HepG2 (cell line): ENCODE measurements around the gene GALP. TPM values are rescaled to one million over a fixed set of nuclear protein-coding genes. Genes with fewer than 3 reads are reported as not detected.

ENCODE experiments used
- GTF3A ChIP-seq: sonication (generic); formaldehyde crosslinking; conservative IDR thresholded peaks from 2 replicates; pipeline ENCODE4 v1.4.0; 2020; ENCODE audit warnings: mild to moderate bottlenecking, missing genetic modification reagents
- KDM6A ChIP-seq: IDR thresholded peaks from 2 replicates; pipeline ENCODE4 v1.6.1; 2016; ENCODE audit warnings: low read depth
- POLR2AphosphoS5 ChIP-seq: IDR thresholded peaks from 2 replicates; pipeline ENCODE4 v1.6.1; 2012; ENCODE audit warnings: low read depth, low read length
- REPIN1 ChIP-seq: sonication (generic); formaldehyde crosslinking; IDR thresholded peaks from 2 replicates; pipeline ENCODE4 v1.8.0; 2022; ENCODE audit warnings: missing genetic modification reagents, low read depth, mild to moderate bottlenecking, borderline replicate concordance
- THYN1 ChIP-seq: sonication (generic); formaldehyde crosslinking; IDR thresholded peaks from 2 replicates; pipeline ENCODE4 v1.8.1; 2023; ENCODE audit warnings: low read depth, mild to moderate bottlenecking, moderate library complexity, missing genetic modification reagents, borderline replicate concordance
- ZNF230 ChIP-seq: sonication (generic); formaldehyde crosslinking; IDR thresholded peaks from 2 replicates; pipeline ENCODE4 v1.4.0; 2020; ENCODE audit warnings: mild to moderate bottlenecking, missing genetic modification reagents
- ZNF251 ChIP-seq: sonication (generic); formaldehyde crosslinking; IDR thresholded peaks from 2 replicates; pipeline ENCODE4 v1.9.0; 2021; ENCODE audit warnings: mild to moderate bottlenecking, missing genetic modification reagents
- ZNF343 ChIP-seq: sonication (generic); formaldehyde crosslinking; IDR thresholded peaks from 2 replicates; pipeline ENCODE4 v1.4.0; 2020; ENCODE audit warnings: mild to moderate bottlenecking, missing genetic modification reagents
- ZNF350 ChIP-seq: sonication (generic); formaldehyde crosslinking; IDR thresholded peaks from 2 replicates; pipeline ENCODE4 v1.4.0; 2020; ENCODE audit warnings: mild to moderate bottlenecking, low read depth, missing genetic modification reagents, borderline replicate concordance
- ZNF383 ChIP-seq: sonication (generic); formaldehyde crosslinking; IDR thresholded peaks from 2 replicates; pipeline ENCODE4 v1.4.0; 2020; ENCODE audit warnings: missing genetic modification reagents, mild to moderate bottlenecking, borderline replicate concordance
- ZNF430 ChIP-seq: sonication (generic); formaldehyde crosslinking; IDR thresholded peaks from 2 replicates; pipeline ENCODE4 v1.9.0; 2021; ENCODE audit warnings: mild to moderate bottlenecking, missing genetic modification reagents
- ZNF546 ChIP-seq: sonication (generic); formaldehyde crosslinking; conservative IDR thresholded peaks from 2 replicates; pipeline ENCODE4 v1.8.1; 2023; ENCODE audit warnings: mild to moderate bottlenecking, missing genetic modification reagents
- ZNF547 ChIP-seq: sonication (generic); formaldehyde crosslinking; IDR thresholded peaks from 2 replicates; pipeline ENCODE4 v1.5.1; 2020; ENCODE audit warnings: mild to moderate bottlenecking, missing genetic modification reagents
- ZNF564 ChIP-seq: sonication (generic); formaldehyde crosslinking; IDR thresholded peaks from 2 replicates; pipeline ENCODE4 v1.8.1; 2023; ENCODE audit warnings: mild to moderate bottlenecking, missing genetic modification reagents
- ZNF616 ChIP-seq: sonication (generic); formaldehyde crosslinking; IDR thresholded peaks from 2 replicates; pipeline ENCODE4 v1.5.0; 2020; ENCODE audit warnings: low read depth, mild to moderate bottlenecking, missing genetic modification reagents
- ZNF747 ChIP-seq: sonication (generic); formaldehyde crosslinking; IDR thresholded peaks from 2 replicates; pipeline ENCODE4 v1.8.1; 2023; ENCODE audit warnings: missing genetic modification reagents, mild to moderate bottlenecking, borderline replicate concordance
- polyA plus RNA-seq, 8 experiments: library from polyadenylated mRNA; depleted of rRNA in 3 of 8; stranded (reverse) in 7 of 8; unstranded in 1 of 8; fragments of >200 nt; fragmentation: Illumina TruSeq in 4 of 8; extraction: Trizol in 4 of 8; gene quantifications; 2 replicates each; pipeline versions ENCODE4 v1.2.1 to v1.2.3, GENCODE V29; 2011 to 2016; ENCODE audit warnings: low read depth in 4 of 8, missing spikeins in 1 of 8, mixed read lengths in 1 of 8; ENCODE audit not compliant: insufficient read depth in 1 of 8
- total RNA-seq, 5 experiments: library from RNA; depleted of rRNA; stranded (reverse); fragments of >200 nt; fragmentation: Illumina TruSeq; extraction: Trizol; gene quantifications; 2 replicates each; pipeline ENCODE4 v1.2.3, GENCODE V29; 2016; ENCODE audit warnings: low read depth in 1 of 5
- TF ChIP-seq, protein P1 (sequence below): sonication (generic); formaldehyde crosslinking; IDR thresholded peaks from 2 replicates; pipeline ENCODE4 v1.5.1; 2020; ENCODE audit warnings: mild to moderate bottlenecking, missing genetic modification reagents, moderate library complexity
- TF ChIP-seq, protein P2 (sequence below): sonication (generic); formaldehyde crosslinking; IDR thresholded peaks from 2 replicates; pipeline ENCODE4 v1.4.0; 2020; ENCODE audit warnings: missing genetic modification reagents, borderline replicate concordance
- TF ChIP-seq, protein P3 (sequence below): sonication (generic); formaldehyde crosslinking; IDR thresholded peaks from 2 replicates; pipeline ENCODE4 v1.4.0; 2020; ENCODE audit warnings: missing genetic modification reagents
- TF ChIP-seq, protein P4 (sequence below): IDR thresholded peaks from 2 replicates; pipeline ENCODE4 v1.6.1; 2016; ENCODE audit warnings: missing genetic modification reagents, missing compliant biosample characterization
- TF ChIP-seq, protein P5 (sequence below): sonication (generic); formaldehyde crosslinking; IDR thresholded peaks from 2 replicates; pipeline ENCODE4 v1.8.1; 2023; ENCODE audit warnings: mild to moderate bottlenecking, moderate library complexity, missing genetic modification reagents

The GALP gene
- total and polyA plus RNA-seq, 2 of the 13 experiments (the other 11 are each of a cell fraction or from before 2014, with no cell fraction given), result not detected

DNA sequence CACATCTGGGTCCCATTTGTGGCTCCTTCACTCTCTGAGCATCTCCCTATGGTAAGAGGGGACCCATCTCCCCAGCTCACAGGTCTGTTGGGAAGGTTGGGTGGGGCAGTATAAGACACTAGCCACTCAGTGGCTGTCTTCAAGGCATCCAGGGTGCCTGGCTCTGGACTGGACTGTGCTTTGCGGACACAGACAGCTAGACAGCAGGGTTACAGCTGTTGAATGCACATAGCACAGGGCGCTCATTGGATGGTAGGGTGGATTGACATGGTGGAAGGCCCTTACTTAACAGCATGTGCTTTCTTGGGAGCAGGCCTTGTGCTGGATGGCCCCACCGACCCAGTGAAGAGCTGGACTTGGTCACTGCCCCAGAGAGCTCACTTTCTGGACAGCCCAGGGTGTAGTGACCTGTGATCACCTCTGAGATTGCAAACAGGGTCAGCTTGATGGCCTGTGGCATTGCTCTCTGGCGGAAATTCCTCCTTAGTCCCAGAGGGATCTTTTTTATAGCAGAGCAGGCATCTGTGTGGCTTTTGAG lies 32.8 kb upstream of the GALP start (continued):
- TF ChIP-seq, protein P1, sequence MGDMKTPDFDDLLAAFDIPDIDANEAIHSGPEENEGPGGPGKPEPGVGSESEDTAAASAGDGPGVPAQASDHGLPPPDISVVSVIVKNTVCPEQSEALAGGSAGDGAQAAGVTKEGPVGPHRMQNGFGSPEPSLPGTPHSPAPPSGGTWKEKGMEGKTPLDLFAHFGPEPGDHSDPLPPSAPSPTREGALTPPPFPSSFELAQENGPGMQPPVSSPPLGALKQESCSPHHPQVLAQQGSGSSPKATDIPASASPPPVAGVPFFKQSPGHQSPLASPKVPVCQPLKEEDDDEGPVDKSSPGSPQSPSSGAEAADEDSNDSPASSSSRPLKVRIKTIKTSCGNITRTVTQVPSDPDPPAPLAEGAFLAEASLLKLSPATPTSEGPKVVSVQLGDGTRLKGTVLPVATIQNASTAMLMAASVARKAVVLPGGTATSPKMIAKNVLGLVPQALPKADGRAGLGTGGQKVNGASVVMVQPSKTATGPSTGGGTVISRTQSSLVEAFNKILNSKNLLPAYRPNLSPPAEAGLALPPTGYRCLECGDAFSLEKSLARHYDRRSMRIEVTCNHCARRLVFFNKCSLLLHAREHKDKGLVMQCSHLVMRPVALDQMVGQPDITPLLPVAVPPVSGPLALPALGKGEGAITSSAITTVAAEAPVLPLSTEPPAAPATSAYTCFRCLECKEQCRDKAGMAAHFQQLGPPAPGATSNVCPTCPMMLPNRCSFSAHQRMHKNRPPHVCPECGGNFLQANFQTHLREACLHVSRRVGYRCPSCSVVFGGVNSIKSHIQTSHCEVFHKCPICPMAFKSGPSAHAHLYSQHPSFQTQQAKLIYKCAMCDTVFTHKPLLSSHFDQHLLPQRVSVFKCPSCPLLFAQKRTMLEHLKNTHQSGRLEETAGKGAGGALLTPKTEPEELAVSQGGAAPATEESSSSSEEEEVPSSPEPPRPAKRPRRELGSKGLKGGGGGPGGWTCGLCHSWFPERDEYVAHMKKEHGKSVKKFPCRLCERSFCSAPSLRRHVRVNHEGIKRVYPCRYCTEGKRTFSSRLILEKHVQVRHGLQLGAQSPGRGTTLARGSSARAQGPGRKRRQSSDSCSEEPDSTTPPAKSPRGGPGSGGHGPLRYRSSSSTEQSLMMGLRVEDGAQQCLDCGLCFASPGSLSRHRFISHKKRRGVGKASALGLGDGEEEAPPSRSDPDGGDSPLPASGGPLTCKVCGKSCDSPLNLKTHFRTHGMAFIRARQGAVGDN (CRISPR knock-in tag), result peak; percentile 88
- 0 out of 2 replicates have a peak, but pooled peaks have one; percentile 40 for TF ChIP-seq POLR2AphosphoS5
- TF ChIP-seq ZNF350 (CRISPR knock-in tag), result no peak
- TF ChIP-seq, protein P2, sequence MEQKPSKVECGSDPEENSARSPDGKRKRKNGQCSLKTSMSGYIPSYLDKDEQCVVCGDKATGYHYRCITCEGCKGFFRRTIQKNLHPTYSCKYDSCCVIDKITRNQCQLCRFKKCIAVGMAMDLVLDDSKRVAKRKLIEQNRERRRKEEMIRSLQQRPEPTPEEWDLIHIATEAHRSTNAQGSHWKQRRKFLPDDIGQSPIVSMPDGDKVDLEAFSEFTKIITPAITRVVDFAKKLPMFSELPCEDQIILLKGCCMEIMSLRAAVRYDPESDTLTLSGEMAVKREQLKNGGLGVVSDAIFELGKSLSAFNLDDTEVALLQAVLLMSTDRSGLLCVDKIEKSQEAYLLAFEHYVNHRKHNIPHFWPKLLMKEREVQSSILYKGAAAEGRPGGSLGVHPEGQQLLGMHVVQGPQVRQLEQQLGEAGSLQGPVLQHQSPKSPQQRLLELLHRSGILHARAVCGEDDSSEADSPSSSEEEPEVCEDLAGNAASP (CRISPR knock-in tag), result peak; percentile 43; the same call in 1 of the 2 replicates
- TF ChIP-seq ZNF546 (CRISPR knock-in tag), result no peak
- TF ChIP-seq ZNF564 (CRISPR knock-in tag), result no peak
- TF ChIP-seq ZNF383 (CRISPR knock-in tag), result no peak
- TF ChIP-seq ZNF230 (CRISPR knock-in tag), result no peak
- peak; percentile 66; the same call in 1 of the 2 replicates for TF ChIP-seq ZNF343 (CRISPR knock-in tag)
- no peak for TF ChIP-seq THYN1 (CRISPR knock-in tag)
- TF ChIP-seq KDM6A (CRISPR knock-in tag), result no peak
- TF ChIP-seq, protein P3, sequence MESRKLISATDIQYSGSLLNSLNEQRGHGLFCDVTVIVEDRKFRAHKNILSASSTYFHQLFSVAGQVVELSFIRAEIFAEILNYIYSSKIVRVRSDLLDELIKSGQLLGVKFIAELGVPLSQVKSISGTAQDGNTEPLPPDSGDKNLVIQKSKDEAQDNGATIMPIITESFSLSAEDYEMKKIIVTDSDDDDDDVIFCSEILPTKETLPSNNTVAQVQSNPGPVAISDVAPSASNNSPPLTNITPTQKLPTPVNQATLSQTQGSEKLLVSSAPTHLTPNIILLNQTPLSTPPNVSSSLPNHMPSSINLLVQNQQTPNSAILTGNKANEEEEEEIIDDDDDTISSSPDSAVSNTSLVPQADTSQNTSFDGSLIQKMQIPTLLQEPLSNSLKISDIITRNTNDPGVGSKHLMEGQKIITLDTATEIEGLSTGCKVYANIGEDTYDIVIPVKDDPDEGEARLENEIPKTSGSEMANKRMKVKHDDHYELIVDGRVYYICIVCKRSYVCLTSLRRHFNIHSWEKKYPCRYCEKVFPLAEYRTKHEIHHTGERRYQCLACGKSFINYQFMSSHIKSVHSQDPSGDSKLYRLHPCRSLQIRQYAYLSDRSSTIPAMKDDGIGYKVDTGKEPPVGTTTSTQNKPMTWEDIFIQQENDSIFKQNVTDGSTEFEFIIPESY (CRISPR knock-in tag), result no peak
- TF ChIP-seq, protein P4, sequence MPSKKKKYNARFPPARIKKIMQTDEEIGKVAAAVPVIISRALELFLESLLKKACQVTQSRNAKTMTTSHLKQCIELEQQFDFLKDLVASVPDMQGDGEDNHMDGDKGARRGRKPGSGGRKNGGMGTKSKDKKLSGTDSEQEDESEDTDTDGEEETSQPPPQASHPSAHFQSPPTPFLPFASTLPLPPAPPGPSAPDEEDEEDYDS (CRISPR knock-in tag), result 0 out of 2 replicates have a peak, but pooled peaks have one; percentile 10
- TF ChIP-seq ZNF547 (CRISPR knock-in tag), result no peak
- no peak for TF ChIP-seq ZNF251 (CRISPR knock-in tag)
- TF ChIP-seq REPIN1 (CRISPR knock-in tag), result peak; percentile 69; the same call in 1 of the 2 replicates
- 0 out of 2 replicates have a peak, but pooled peaks have one; percentile 41 for TF ChIP-seq ZNF430
- no peak for TF ChIP-seq ZNF747 (CRISPR knock-in tag)
- no peak for TF ChIP-seq ZNF616 (CRISPR knock-in tag)
- TF ChIP-seq GTF3A, result peak; percentile 39; the same call in 1 of the 2 replicates
- TF ChIP-seq, protein P5, sequence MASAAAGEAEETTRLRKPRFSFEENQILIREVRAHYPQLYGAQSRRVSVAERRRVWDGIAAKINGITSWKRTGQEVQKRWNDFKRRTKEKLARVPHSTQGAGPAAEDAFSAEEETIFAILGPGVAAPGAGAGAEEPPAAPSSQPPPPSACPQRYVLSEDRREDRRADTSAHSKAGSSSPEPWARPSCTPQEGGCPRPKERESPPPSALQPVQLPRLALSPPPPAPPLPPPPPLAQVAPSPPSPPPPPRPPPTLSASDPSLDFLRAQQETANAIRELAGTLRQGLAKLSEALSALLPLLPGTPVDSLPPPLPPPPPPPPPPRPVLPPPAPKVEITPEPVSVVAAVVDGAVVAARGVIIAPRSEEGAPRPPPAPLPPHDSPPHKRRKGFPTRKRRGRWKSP, result no peak
